Neutrophil (primary cell): ENCODE measurements around the gene EMP2.

Experiments
- H3K27ac ChIP-seq: fragments of 200-600 bp; sonication (generic); 2 replicates; pipeline ENCODE4 v1.5.1; 2016; ENCODE audit warnings: mild to moderate bottlenecking, moderate library complexity
- H3K27me3 ChIP-seq: fragments of 200-600 bp; sonication (generic); 2 replicates; pipeline ENCODE4 v1.6.0; 2016; ENCODE audit warnings: mild to moderate bottlenecking
- H3K36me3 ChIP-seq: fragments of 200-600 bp; sonication (generic); 2 replicates; pipeline ENCODE4 v1.5.1; 2017
- H3K4me1 ChIP-seq, 2 experiments: fragments of 200-600 bp in 1 of 2; sonication (generic) in 1 of 2; 1 replicate in 1 of 2; 2 replicates in 1 of 2; pipeline versions ENCODE4 v1.5.1 to v1.6.1; 2013 to 2016; ENCODE audit warnings: low read depth in 1 of 2, low read length in 1 of 2, mild to moderate bottlenecking in 1 of 2, moderate library complexity in 1 of 2; ENCODE audit not compliant: control insufficient read depth in 1 of 2, insufficient read depth in 1 of 2
- H3K4me3 ChIP-seq, 2 experiments: fragments of 200-600 bp in 1 of 2; sonication (generic) in 1 of 2; 1 replicate in 1 of 2; 2 replicates in 1 of 2; pipeline ENCODE4 v1.5.1; 2013 to 2016; ENCODE audit warnings: low read depth in 1 of 2, low read length in 1 of 2, mild to moderate bottlenecking in 1 of 2, moderate library complexity in 1 of 2
- H3K9me3 ChIP-seq: fragments of 200-600 bp; sonication (generic); 2 replicates; pipeline ENCODE4 v1.5.1; 2016
- TF ChIP-seq, protein P1 (sequence below): fragments of 200-600 bp; sonication (generic); IDR thresholded peaks from 2 replicates; pipeline ENCODE4 v1.5.1; 2016; ENCODE audit warnings: antibody characterized with exemption

Gene EMP2

DNA sequence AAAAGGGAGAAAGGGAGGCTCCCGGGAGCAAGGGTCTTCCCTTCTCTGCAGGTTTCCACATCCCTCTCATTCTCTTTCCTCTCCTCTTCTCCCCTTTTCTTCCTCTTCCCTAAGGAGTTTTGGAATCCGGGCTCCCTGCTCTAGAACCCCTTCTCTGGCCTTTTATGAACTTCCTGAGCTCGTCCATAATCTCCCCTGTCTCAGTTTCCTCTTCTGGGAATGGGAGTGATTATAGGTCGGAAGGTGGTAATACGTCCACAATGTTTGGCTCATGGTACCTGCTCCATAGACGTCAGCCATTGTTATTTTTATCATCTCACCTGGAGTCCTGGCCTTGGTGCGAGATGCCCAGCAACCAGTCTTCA, 467 bp upstream of the EMP2 start:
- H3K4me3 ChIP-seq = no peak overlapping the region
- no peaks in the 10 kb centered on the region for H3K9me3 ChIP-seq
- no peak overlapping the region for H3K27ac ChIP-seq
- peaks cover 92% of the 10 kb centered on the region for H3K27me3 ChIP-seq
- no peaks in the 10 kb centered on the region for H3K4me1 ChIP-seq
- no peaks in the 10 kb centered on the region for H3K36me3 ChIP-seq
- TF ChIP-seq, protein P1, sequence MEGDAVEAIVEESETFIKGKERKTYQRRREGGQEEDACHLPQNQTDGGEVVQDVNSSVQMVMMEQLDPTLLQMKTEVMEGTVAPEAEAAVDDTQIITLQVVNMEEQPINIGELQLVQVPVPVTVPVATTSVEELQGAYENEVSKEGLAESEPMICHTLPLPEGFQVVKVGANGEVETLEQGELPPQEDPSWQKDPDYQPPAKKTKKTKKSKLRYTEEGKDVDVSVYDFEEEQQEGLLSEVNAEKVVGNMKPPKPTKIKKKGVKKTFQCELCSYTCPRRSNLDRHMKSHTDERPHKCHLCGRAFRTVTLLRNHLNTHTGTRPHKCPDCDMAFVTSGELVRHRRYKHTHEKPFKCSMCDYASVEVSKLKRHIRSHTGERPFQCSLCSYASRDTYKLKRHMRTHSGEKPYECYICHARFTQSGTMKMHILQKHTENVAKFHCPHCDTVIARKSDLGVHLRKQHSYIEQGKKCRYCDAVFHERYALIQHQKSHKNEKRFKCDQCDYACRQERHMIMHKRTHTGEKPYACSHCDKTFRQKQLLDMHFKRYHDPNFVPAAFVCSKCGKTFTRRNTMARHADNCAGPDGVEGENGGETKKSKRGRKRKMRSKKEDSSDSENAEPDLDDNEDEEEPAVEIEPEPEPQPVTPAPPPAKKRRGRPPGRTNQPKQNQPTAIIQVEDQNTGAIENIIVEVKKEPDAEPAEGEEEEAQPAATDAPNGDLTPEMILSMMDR = no peak

DNA sequence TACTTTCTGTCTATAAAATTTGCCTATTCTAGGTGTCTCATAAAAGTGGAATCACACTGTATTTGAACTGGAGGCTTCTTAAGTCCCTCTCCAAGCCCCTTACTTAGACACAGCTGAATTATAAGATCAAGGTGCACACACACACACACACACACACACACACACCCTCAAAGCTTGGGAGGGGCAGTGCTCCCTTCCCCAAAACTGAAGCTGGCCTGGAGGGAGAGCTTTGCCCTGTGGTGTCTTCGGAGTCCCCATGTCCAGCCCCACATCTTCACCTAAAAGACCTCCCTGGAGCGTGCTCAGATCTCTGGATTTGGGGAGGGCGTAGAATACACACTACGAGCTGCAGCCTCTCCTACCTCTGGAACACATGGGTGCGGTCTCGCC, 828 bp downstream of the EMP2 start:
- TF ChIP-seq, protein P1 = no peak
- Histone ChIP-seq H3K9me3 (no peaks in the 10 kb centered on the region), H3K27ac (no peak overlapping the region), H3K27me3 (peaks cover 86% of the 10 kb centered on the region), H3K4me1 (no peaks in the 10 kb centered on the region), H3K36me3 (no peaks in the 10 kb centered on the region), H3K4me3 (no peak overlapping the region)

DNA sequence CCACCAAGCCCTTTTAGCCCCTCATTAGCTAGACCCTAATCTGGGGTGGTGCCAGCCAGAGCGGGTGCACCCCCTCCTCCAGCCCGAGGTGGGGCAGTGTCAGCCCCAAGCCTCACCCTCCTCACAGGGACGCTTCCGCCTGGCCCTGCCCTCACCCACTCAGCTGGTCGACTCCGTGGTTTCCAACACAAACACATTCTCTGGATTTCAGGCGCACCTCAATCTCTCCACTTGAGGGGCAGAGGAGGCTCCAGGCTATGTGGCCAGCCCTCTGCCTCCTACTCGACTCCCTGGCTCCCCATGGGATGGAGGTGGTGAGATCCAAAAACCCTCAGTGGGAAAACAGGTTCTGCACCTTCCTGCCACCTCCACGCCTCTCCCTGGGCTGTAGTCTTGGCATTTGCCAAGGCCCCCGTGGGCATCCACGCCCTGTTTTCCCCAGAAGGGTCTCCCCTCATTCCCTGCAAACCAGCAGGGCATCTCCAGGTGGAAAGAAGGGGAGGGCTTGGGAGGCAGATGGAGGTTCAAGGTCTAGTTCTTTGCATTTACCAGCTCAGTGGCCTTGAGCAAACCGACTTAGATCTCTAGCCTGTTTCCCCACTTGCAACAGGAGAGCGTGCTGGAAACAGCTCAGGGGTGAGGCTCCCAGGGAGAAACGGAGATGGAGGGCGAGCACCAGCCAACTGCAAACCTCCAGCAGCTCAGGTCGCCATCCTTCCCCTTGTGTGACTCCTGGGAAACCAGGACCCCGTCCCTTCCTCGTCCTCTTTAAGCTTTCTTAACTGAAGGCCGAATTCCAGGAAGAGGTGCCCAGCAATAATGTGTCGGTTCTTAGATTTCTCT, 1.7 kb downstream of the EMP2 start:
- no peak overlapping the region for H3K4me3 ChIP-seq
- no peaks in the 10 kb centered on the region for H3K9me3 ChIP-seq
- no peak overlapping the region for H3K27ac ChIP-seq
- no peaks in the 10 kb centered on the region for H3K36me3 ChIP-seq
- TF ChIP-seq, protein P1 = no peak
- H3K27me3 ChIP-seq = peaks cover 80% of the 10 kb centered on the region
- no peaks in the 10 kb centered on the region for H3K4me1 ChIP-seq

DNA sequence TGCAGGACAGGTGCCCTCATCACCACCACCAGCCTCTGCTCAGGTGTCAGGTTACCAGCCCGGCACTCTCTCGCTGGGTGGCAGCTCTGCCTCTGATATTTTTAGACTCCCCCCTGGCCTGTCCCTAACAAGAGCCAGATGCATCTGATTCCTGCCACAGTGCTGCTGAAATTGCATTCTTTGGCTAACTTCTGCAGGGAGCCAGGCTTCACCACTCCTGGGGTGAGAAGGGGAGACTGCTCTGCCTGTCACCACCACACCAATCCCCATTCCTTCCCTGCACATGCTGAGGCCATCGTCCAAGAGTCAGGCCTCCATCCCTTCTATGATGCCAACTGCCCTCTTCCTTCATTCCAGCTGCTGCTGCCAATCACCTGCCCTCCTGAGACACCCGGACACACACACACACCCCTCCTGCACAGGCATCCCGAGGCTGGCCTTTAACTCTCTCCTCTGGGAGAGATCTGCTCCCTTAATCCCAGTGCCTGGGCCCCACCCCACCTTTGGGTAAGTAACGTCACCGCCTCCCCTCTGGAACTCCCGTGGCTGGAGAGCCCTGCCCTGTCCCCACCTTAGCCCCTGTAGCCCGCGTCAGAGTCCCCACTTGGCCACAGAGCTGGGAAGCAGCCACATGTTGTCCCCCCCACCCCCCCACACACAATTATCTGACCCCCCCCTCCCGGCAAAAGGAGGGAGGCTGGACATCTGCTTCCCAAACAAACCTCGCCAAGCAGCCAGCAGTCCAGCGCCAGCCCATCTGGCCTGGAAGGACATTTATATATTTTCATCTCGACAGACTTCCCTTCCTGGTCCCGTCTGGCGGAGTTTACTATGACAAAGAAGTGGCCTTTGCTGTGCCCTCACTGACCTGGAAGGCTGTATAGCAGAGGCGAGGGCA, 2.8 kb downstream of the EMP2 start:
- Histone ChIP-seq H3K4me3 (no peak overlapping the region), H3K9me3 (no peaks in the 10 kb centered on the region), H3K36me3 (no peaks in the 10 kb centered on the region), H3K4me1 (no peaks in the 10 kb centered on the region), H3K27me3 (peaks cover 68% of the 10 kb centered on the region), H3K27ac (no peak overlapping the region)
- TF ChIP-seq, protein P1 = no peak

DNA sequence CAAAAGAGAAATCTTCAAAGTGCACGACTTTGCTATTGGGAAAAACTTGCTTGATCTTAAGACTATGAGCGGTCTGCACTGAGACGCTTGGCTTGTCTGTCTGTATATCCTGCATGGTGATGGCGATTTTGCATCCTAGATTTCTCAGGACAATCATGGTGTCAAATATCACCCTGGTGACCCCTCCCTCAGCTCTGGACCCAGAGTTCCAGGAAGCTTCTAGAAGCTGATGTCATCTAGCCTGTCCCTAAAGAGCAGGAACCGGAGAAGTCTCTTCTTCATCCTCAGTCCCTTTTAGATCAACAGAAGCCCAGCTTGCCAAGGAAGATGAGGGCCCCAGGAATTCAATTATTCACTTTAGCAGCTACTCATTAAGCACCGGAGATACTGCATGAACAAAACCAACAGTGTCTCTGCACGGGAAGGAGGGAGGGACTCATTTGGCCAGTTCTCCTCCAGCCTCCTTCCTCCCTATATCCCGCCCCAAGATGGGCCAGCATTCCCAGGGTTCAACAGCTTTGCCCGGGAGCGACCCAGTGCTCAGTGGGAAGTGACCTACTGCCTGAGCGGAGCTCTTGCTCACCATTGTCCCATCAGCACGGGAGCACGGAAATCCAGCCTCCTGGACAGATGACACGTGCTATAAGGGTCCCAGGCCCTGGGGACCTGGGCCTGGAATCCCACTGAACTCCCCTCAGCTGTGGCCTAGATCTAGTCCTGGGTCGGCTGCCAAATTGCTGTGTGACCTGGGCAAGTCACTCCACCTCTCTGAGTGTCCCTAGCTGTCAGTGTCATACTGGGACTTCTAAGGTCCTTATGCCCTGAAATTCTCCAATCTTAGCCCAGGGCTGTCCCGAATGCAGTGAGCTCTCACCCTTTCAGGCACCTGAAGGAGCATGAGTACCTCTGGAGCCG, 3.8 kb downstream of the EMP2 start:
- Histone ChIP-seq H3K4me1 (no peaks in the 10 kb centered on the region), H3K36me3 (no peaks in the 10 kb centered on the region), H3K27ac (no peak overlapping the region), H3K27me3 (peaks cover 59% of the 10 kb centered on the region), H3K9me3 (no peaks in the 10 kb centered on the region), H3K4me3 (no peak overlapping the region)
- TF ChIP-seq, protein P1 = no peak
